Measurements from ENCODE around the gene C15orf40.

DNA sequence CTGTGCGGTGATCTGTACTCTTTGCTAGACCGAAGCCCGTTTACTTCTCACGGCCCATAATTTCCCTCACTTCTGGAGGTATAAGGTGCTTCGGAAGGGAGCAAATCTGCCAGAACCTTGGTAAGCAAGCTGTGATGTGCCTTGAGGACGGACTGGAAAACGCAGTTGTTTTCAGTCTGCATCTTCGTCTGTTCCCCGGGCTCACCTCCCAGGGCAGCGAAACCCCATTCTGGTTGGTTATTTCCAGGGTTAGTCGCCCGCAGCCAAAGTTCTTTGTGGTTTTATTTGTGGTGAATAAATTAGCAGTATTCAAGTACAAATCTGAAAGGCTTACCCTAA, 25.0 kb downstream of the C15orf40 start:
- TF ChIP-seq POLR2A (IDR thresholded peaks at IDR 0.05; ENCODE audit: low read depth) (no peak), POLR2AphosphoS5 (IDR thresholded peaks at IDR 0.05) (no peak), EP300 (IDR thresholded peaks at IDR 0.05) (no peak)
- TF ChIP-seq, protein P1, sequence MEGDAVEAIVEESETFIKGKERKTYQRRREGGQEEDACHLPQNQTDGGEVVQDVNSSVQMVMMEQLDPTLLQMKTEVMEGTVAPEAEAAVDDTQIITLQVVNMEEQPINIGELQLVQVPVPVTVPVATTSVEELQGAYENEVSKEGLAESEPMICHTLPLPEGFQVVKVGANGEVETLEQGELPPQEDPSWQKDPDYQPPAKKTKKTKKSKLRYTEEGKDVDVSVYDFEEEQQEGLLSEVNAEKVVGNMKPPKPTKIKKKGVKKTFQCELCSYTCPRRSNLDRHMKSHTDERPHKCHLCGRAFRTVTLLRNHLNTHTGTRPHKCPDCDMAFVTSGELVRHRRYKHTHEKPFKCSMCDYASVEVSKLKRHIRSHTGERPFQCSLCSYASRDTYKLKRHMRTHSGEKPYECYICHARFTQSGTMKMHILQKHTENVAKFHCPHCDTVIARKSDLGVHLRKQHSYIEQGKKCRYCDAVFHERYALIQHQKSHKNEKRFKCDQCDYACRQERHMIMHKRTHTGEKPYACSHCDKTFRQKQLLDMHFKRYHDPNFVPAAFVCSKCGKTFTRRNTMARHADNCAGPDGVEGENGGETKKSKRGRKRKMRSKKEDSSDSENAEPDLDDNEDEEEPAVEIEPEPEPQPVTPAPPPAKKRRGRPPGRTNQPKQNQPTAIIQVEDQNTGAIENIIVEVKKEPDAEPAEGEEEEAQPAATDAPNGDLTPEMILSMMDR (IDR thresholded peaks at IDR 0.05), result no peak
